COR-L47 (cell line): ENCODE results near the gene KCNE2.
"Not testable (repeated sequence)": the region's sequence is repeated elsewhere in the genome, so short reads cannot be mapped to it uniquely, and the experiment has no call there.

Experiments
- DNase-seq: peaks from one replicate; lab custom pipeline; 2025; lab: John Stamatoyannopoulos, UW

KCNE2 gene

DNA sequence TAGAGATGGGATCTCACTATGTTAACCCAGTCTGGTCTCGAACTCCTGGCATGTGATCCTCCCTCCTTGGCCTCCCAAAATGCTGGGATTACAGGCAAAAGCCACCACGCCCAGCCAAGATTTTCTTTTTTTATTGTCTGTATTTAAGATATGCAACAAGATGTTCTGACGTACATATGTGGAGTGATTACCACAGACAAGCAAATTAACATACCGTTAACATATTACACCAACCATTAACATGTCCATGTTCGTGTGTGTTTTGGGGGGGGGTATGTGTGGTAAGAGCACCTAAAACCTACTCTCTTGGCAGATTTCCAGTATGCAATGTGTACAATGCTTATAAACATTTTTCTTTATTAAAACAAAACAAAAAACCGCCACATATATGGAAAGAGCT, 10.6 kb upstream of the KCNE2 start:
- DNase-seq: no peak

DNA sequence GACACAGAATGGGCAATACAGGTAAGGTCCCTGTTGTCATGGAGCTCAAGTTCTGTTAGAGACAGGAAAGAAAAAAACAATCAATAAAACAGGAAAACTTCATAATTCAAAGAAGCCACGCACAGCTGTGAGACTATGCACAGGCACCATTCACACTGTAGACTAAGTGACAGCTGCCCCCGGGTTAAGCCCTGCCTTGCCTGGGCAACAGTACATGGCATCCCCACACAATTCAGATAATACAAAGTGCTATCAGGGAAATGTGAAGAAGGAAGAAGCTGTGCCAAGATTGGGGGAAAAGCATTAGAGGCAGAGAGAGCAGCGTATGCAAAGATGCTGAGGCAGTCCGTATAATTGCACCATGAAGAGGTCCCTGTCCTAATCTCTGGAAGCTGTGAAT, 9.0 kb upstream of the KCNE2 start:
- DNase-seq: no peak

DNA sequence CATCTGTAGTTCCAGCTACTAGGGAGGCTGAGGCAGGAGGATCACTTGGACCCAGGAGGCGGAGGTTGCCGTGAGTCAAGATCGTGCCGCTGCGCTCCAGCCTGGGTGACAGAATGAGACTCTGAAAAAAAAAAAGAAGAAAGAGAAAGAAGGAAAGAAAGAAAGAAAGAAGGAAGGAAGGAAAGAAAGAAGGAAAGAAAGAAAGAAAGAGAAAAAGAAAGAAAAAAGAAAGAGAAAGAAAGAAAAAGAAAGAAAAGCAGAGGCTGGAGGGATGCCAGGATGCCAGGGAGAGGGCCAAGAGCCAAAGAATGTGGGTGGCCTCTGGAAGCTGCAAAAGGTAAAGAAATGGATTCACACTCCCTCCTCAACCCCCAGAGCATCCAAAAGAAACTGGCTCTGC, 8.2 kb upstream of the KCNE2 start:
- DNase-seq: no peak

DNA sequence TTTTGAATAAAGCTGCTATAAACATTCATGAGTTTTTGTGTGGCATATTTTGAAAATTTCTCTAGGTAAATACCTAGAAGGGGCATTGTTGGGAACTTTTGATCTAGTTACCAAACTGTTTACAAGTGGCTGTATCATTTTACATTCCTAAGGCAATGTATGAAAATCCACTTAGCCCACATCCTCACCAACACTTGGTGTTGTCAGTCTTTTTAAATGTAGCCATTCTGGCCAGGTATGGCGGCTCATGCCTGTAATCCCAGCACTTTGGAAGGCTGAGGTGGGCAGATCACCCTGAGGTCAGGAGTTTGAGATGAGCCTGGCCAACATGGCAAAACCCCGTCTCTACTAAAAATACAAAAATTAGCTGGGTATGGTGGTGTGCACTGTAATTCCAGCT, 5.9 kb upstream of the KCNE2 start:
- DNase-seq: no peak

DNA sequence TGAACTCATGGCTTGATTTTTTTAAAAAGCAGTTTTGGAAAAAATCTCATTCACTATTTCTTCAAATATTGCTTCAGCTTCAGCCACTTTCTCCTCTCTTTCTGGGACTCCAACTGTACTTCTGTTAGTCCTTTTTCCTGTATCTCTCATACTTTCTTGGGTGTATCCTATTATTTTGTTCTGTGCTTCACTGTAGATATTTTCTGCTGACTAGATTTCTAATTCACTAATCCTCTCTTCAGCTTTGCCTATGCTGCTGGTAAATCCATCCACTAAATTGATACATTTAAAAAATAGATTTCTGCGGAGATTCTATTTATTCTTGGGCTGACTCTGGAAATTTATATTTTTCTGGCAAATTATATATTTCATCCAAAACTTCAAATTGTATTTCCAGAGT, 4.9 kb upstream of the KCNE2 start:
- DNase-seq: no peak

DNA sequence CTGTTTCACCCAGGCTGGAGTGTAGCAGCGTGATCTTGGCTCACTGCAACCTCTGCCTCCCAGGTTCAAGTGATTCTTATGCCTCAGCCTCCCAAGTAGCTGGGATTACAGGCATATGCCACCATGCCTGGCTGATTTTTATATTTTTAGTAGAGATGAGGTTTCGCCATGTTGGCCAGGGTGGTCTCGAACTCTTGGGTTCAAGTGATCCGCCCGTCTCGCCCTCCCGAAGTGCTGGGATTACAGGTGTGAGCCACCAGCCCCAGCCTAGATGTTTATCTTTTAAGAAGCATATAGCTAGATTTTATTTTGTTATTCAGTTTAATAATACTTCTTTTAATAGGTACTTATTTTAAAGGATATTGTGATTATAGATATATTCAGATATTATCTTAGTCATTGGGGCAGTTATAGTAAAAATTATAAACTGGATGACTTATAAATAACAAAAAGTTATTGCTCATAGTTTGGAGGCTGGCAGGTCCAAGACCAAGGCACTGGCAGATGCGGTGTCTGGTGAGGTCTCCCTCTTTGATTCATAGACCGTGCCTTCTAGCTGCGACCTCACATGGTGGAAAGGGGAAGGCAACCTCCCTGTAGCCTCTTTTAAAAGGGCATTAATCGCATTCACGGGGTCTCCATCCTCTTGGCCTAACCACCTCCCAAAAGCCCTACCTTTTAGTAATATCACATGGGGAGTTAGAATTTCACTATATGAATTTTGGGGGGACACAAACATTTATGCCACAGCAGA, 3.1 kb upstream of the KCNE2 start:
- DNase-seq: no peak

DNA sequence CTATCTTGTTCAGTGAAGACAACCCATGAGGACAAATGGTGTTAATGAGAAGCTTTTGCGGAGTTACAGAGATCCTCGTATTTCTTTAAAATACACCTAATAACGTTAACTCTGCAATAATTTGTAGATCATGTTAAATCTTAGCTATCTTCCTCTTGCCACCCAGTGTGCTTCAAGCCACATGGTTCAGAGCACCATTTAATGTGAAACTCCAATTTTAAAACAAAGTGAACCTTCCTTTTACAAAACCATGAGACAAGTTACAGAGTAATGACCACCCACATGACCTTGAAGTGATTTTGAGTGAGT, 1.7 kb upstream of the KCNE2 start:
- no peak for DNase-seq

DNA sequence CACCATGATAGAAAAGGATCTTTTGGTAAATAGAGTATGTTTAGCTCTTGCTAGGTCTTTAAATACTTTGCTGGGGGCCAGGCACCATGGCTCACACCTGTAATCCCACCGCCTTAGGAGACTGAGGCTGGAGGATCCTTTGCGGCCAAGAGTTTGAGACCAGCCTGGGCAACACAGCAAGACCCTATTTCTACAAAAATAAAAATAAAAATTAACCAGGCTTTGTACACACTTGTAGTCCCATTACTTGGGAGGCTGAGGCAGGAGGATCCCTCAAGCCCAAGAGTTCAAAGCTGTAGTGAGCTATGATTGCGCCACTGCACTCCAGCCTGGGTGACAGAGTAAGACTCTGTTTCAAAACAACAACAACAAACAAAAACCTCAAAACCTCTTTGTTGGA, 1.1 kb upstream of the KCNE2 start:
- no peak for DNase-seq

DNA sequence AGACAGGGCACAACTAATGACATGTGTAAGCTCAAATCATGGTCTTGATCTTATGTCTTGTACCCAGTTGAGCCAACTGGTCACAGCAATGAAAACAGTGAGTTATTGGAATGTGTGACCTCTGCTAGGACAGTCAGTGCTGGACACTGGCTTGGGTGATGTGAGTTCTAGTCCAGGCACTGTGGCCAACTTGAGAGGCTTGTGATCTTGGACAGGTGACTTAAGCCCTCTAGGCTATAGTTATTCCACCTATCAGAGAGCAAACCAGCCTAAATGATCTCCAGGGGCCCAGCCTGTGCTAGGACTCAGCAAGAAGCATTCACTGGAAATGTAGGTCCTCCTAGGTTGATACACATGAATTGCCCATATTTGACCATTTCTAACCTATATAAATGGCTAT, 1.1 kb downstream of the KCNE2 start:
- DNase-seq: no peak

DNA sequence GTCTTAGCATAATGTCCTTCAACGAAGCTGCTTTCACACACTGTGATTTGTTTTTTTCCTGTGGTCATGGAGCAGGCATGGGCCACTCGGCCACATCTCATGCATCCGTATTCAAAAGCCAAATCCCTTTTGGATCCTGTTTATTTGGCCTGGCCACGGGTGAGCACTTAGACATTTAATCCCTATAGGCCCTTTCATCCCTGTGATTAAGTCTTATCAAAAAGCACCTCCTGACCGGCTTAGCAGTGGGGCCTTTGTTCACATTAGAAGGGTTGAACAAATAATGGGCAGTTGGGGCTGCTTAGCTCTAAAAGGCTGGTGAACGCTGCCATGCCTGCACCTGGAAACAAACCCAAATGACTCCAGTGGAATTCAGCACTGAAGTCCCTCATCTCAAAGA, 2.0 kb downstream of the KCNE2 start:
- no peak for DNase-seq

DNA sequence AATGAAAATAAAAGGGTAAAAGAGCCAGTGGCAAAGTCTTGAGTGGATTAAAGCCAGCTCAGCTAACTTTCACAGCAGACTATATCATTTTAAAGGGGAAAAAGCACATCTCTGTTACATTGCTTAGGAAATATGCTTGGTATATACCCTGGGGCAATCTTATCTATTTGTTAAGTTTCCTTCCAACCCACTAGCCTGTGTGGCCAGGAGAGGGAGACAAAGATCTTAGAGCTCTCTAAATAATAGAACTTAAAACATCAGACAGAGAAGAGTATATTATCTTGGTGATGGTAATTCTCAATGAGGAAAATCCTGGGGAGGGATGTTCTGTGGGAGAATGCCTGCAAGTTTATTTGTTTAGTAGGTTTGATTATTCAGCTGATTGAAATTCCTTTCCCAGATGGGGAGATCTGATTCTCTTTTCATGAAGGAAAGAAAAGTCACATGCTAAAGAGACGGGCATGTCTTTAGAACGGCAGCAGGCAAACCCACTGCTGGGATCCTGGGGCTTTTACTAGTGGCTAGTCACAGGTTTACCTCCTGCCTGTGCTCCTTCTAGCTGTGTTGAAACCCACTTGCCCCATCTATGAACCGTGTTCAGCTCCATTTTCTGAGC, 3.6 kb downstream of the KCNE2 start:
- DNase-seq: peak; percentile 83

DNA sequence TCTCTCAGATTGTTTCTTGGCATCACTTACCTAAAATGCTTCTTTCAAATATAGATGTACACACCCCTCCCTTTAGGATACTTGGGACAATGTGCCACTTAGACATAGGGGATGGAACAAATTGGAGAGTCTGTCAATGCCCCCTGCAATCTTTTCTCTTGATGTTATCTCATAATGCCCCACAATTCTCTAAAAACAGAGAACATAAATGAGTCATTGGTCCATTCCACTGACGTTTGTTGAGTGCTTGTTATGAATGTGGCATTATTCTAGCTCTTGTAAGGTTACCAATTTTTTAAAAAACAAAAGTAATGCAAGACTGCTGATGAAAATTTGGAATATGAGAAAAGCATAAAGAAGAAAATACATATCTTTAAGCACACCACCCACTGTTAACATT, 5.9 kb downstream of the KCNE2 start:
- no peak for DNase-seq

DNA sequence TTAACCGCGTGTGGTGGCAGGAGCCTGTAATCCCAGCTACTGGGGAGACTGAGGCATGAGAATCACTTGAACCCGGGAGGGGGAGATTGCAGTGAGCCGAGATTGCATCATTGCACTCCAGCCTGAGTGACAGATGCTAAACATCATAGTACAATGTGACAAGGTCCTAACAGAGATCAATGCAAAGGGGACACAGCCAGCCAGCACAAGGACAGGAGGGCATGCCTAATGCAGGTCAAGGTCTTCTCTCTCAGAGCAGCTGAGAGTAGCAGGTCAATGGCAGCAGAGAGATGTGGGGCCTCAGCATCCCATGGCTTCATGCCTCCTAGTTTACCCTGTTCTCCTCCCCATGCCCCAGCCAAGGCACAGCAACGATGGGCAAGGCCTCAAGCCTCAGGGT, 8.5 kb downstream of the KCNE2 start:
- no peak for DNase-seq

DNA sequence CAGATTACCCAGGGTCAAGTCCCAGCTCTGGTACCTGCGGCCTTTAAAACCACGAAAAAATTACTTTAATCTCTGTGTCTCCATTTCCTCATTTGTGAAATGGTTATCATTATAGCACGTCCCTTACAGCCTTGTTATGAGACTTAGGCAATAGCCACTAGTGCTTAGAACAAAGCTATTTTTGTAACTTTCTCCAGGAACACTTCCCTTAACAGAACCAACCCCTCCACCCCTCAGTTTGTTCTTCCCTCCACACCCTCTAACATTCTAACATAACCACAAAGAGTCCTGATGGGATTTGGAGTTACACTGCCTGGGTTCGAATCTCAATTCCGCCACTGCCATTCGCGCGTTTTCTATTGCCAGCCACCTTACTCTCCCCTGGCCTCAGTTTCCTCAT, 10.7 kb downstream of the KCNE2 start:
- not testable (repeated sequence) for DNase-seq

DNA sequence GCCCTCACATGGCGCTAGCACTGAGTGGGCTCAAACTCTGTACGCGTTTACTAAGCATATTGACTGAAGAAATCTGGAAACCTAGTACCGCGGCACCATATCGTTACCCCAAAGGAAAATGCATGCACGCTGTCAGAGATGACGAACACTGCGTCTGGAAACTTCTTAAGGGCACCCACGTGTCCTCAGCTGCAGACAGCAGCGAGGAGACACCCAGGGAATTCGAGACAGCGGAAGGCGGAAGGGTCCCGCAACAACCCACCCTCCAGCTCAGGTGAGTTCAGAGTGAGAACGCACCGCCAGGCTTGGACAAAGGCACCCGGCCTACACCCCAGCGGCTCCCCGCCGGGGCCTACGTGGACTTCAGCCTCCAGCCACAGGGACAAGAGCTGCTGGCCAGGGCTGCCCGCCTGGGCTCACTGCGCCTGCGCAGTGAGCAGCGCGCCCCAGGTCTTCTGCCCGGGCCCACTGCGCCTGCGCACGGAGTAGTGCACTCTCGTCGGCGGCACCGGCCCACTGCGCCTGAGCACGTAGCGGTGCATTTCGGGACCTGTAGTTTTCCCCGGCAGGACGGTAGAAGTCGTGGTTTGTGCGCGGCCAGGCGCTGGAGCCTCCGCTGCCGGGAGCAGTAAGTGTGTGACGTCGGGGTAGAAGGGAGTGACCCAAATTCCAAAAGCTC, 11.3 kb downstream of the KCNE2 start, which contains the start of gene SMIM11:
TSS of gene SMIM11 (plus strand) at position 568 of the 679 bp plus-strand sequence. CDS start 3,998 bp downstream, outside the sequence.
- not testable (repeated sequence) for DNase-seq

DNA sequence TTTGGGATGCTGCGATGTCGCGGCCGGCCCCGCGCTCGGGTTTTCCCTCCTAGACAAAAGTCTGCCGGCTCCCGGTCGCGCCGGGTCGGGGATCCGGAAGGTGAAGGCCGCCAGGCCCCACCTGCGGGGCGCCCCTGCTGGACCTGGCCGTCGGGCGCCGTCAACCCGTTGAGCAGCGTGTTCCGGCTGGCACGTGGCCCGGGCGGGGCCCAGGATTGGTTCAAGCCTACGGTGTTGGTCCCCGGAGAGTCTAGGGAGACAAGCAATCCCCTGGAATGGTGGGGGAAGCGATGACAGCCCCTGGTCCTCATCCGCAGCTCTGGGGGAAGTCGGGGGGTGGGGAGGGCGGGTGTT, 11.8 kb downstream of the KCNE2 start:
- DNase-seq: not testable (repeated sequence)

DNA sequence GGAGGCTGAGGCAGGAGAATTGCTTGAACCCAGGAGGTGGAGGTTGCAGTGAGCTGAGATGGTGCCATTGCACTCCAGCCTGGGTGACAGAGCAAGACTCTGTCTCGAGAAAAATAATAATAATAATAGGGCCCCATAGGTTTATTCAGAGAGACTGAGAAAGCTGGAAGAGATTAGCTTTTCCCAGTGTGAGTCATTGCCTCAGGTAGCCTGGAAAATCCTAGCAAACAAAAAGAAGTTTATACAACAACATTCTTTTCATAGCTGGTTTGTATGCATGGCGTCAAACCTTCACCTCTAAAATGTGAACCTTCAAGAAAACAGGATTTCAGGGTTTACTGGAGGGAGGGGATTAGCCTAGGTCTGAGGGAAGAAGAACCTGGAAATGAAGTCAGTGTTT, 19.3 kb downstream of the KCNE2 start:
- not testable (repeated sequence) for DNase-seq

DNA sequence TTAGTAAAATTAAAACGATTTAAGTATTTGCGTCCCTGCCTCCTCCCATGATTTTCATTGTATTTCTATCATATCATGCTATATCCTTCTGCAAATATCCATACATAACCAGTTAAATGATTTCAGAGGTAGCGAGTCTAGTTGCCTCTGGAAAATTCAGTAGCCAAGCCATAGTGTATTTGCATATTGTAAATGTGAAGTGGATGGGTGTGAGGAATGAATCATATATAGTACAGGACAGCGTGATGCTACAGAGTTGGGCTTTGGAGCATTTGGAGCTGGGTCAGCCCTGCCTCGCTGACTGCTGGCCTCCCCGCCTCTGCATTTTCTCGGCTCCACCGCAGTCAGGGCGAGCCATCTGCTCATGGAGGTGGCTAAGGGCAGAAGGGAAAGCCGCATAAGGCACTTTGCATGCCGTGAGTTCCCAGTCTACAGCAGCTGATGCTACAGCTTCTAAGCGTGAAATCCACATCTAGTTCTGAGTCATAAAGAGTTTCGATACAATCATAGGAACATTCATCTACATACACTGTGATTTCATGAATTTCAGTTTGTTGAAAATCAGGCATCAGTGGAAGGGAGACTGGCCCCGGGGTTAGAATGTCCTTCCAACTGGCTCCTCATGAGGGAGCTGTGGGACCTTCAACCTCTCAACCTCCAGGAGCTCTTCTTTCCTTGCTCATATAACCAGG, 20.1 kb downstream of the KCNE2 start:
- not testable (repeated sequence) for DNase-seq

DNA sequence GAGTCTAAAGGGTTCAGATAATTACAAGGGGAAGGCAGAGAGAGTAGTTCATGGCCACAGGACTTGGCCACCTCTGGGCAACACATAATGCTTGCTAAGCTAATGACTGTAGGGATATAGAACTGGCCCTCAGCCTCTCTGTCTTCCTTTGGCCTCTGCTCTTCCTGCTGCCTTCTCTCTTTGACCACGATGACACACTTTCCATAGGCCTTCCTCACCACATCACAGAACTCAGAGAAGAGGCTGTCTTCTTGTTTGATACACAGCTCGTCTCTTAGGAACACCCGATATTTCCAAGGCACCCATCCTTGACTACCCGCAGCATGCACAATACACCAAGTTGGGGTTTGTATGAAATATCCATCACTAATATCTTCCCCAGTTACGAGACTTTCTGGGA, 36.7 kb downstream of the KCNE2 start:
- DNase-seq: not testable (repeated sequence)

DNA sequence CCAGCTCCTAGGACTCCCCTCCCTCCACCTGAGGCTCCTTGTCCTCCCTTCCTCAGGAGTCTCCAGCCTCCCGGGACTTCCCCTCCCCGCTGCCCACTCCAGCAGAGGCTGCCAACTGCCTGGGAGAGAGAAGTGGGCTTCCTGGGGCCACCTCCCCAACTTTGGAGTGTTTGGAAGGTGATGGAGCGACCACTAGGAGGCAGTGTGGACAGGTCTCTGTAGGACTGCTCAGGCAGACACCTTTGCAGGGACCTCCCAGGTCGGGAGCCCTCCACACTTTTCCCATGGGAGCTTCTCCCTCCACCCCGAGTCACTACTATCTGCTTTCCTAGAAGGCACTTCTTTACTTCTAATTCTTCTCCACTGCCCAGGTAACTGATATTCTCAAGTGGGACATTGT, 40.9 kb downstream of the KCNE2 start:
- DNase-seq: not testable (repeated sequence)

DNA sequence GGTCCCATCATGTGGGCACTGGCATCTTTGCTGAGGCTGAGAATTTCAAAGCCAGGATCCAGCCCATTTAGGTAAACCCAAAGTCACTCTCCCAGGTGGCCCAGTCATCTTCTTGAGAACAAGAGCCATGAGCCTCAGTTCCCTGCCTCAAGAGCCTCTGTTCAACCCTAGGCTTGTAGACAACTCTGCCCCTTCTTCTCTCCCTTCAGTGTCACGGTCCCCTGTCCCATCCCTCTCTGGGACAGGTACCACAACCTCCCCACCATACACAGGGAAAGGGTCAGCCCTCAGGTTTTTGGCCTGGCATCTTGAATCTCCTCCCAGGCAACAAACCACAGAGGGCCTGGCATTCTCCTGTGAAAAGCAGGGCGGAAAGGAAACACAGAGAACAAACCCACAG, 41.9 kb downstream of the KCNE2 start:
- not testable (repeated sequence) for DNase-seq

DNA sequence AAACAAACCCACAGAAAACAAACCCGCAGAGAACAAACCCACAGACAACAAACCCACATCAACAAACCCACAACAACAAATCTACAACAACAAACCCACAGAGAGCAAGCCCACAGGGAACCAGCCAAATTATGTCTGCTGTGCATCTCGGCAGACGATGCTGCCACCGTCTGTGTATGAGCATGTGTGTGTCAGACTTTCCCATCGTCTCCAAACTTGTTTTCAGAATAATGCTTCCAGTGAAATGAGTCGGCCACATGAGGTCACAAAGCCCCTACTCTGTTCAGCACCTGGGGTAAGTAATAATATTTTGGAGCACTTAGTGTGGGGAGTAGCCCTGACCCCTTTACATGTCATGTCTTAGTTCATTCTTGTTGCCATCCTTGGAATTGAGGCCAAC, 42.3 kb downstream of the KCNE2 start:
- not testable (repeated sequence) for DNase-seq

DNA sequence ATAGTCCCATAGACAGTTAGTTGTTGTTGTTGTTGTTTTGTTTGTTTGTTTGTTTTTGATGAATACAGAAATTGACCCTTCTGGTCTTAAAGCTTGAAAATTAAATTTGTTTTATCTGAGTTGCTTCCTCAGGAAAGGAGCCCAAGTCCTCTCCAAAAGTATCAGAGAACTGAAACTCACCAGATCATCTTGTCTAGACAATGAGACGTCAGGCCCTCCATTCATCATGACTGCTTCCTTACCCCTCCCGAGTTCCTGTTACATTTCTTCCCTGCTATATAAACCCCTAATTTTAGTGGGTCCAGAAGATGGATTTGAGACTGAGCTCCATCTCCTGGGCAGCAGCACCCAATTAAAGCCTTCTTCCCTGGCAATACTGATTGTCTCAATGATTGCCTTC, 42.9 kb downstream of the KCNE2 start:
- not testable (repeated sequence) for DNase-seq
